ENCODE measurements around the gene MAP1LC3A. TPM values are rescaled to one million over a fixed set of nuclear protein-coding genes. Genes with fewer than 3 reads are reported as not detected.
A peak's percentile ranks its signal among the peaks of the same experiment; 100 is the strongest.
"Not testable (repeated sequence)": the region's sequence is repeated elsewhere in the genome, so short reads cannot be mapped to it uniquely, and the experiment has no call there.

MAP1LC3A gene
- total RNA-seq, 2 donors from 2014 or later = 44.8 to 46.2 TPM

DNA sequence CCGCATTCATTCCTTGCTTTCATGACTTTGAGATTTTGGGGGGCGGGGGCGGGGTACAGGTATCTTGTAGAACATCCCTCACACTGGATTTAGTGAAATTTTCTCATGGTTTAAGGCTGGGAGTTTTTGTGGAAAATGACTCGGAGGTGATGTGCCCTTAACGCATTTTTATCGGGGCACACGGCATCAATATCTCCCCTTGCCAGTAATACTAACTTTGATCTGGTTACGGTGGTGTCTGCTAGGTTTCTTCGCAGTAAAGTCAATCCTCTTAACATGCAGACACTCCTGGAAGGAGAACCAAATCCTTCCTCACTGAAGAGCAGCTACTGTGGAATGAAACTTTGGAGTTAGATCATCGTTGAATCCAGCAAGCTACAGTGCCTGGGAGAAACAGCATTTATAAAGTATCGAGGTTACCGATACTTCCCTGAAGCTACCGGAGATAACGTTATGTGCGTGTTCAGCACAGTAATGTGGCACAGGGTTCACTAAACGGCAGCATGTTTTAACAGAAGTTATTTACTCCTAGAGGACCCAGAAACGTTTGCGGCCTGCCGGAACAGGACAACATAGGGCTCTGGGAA is 43.5 kb upstream of the MAP1LC3A start:
- Histone ChIP-seq H3K27me3 (no peaks in the 10 kb centered on the region), H3K4me1 (peaks cover 3% of the 10 kb centered on the region), H3K36me3 (no peaks in the 10 kb centered on the region), H3K9me3 (no peaks in the 10 kb centered on the region), H3K4me3 (peak overlapping the region; percentile 61), H3K9ac (ENCODE audit: low read depth in 2 of 2, low read length in 2 of 2) (peak overlapping the region; percentile 57 to 89), H3K27ac (peak overlapping the region; percentile 93)
- TF ChIP-seq, protein P1, sequence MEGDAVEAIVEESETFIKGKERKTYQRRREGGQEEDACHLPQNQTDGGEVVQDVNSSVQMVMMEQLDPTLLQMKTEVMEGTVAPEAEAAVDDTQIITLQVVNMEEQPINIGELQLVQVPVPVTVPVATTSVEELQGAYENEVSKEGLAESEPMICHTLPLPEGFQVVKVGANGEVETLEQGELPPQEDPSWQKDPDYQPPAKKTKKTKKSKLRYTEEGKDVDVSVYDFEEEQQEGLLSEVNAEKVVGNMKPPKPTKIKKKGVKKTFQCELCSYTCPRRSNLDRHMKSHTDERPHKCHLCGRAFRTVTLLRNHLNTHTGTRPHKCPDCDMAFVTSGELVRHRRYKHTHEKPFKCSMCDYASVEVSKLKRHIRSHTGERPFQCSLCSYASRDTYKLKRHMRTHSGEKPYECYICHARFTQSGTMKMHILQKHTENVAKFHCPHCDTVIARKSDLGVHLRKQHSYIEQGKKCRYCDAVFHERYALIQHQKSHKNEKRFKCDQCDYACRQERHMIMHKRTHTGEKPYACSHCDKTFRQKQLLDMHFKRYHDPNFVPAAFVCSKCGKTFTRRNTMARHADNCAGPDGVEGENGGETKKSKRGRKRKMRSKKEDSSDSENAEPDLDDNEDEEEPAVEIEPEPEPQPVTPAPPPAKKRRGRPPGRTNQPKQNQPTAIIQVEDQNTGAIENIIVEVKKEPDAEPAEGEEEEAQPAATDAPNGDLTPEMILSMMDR (IDR thresholded peaks at IDR 0.05) = no peak
- intact Hi-C loops (cut with DNase I) = no loop called here
- no peak for DNase-seq

DNA sequence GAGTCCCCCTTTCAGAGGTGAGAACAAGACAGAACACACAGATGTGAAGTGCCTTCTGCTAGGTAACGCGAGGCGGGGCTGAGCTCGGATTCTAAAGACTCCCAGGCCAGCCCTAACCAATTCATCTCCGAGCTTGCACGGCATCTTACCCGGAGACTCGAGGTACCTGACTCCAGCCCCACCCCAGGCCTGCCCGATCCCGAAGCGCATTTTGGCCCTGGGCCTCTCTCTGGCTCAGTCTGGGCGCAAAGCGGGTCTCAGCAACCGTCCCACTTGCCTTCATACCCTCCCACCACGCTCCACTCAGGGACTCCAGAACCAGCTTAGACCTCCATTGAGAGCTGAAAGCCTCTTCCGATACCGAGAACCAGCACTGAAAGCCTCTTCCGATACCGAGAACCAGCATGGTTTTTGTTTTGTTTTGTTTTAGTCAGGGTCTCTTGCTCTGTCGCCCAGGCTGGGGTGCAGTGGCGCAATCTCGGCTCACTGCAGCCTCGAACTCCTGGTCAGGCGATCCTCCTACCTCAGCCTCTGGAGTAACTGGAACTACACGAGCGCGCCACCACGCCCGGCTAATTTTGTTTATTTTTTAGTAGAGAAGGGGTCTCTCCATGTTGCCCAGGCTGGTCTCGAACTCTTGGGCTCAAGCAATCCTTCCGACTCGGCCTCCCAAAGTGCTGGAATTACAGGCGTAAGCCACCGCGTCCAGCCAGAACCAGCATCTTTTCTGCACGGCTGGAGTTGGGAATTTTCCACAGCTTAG is 42.9 kb upstream of the MAP1LC3A start:
- peak; percentile 83 for DNase-seq
- intact Hi-C loops (cut with DNase I) = no loop called here
- TF ChIP-seq, protein P1 (IDR thresholded peaks at IDR 0.05) = no peak
- H3K36me3 ChIP-seq = no peaks in the 10 kb centered on the region
- H3K4me3 ChIP-seq = peak overlapping the region; percentile 61
- no peaks in the 10 kb centered on the region for H3K9me3 ChIP-seq
- peak overlapping the region; percentile 93 for H3K27ac ChIP-seq
- peaks cover 3% of the 10 kb centered on the region for H3K4me1 ChIP-seq
- H3K9ac ChIP-seq (ENCODE audit: low read depth in 2 of 2, low read length in 2 of 2) = peak overlapping the region; percentile 57 to 89
- no peaks in the 10 kb centered on the region for H3K27me3 ChIP-seq

DNA sequence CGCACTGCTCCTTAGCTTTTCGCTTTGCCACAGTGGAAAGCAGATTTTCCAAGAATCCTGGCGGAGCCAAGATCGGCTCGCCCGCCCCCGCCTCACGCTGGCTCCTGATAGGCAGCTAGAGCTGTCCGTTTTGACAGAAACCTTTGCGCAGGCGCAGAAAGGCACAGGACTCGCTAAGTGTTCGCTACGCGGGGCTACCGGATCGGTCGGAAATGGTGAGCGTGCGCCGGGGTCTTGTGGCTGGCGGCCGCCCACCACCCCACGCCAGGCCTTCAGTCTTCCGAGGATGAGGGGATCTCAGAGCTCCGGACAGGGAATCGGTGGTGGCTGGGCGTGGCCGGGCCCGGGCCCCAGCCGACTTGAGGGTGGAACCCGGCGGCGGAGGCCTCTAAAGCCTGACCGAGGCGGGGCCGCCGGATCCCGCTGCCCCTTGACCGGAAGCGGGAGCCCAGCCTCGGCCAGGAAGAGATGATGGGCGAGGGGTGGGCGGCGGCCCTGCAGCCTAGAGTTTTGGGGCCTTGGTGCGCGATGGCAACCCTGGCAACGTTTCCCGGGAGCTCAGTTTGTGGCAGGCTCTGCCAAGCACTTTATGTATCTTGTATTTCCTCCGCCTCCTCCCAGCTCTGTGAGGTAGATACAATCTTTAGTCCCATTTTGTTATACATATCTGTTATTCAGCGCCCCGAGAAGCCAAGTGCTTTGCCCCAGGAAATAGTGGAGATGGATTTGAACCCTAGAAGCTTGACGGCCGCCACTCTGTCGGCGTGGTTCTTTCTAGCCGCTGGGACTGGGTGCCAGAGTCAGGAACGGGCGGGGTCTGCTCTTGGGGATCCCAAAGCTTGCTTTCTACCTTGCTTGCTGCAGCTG is 42.0 kb upstream of the MAP1LC3A start, which contains the start of gene DYNLRB1:
TSS of gene DYNLRB1 (plus strand) at position 176 of the 867 bp plus-strand sequence. CDS start at position 213, 37 bp downstream.
- Histone ChIP-seq H3K9me3 (no peaks in the 10 kb centered on the region), H3K27me3 (no peaks in the 10 kb centered on the region), H3K4me3 (peak within 1 kb of the TSS; percentile 61), H3K9ac (ENCODE audit: low read depth in 2 of 2, low read length in 2 of 2) (peak within 1 kb of the TSS; percentile 87 to 89), H3K27ac (peak within 1 kb of the TSS; percentile 93), H3K4me1 (peaks cover 3% of the 10 kb centered on the region), H3K36me3 (no peaks in the 10 kb centered on the region)
- peak; percentile 98 for DNase-seq
- TF ChIP-seq, protein P1 (IDR thresholded peaks at IDR 0.05) = no peak
- intact Hi-C loops (cut with DNase I) = no loop called here

GRCh38 chr20:34517114-34517505 is 41.4 kb upstream of the MAP1LC3A start:
- H3K9me3 ChIP-seq = no peaks in the 10 kb centered on the region
- no peaks in the 10 kb centered on the region for H3K27me3 ChIP-seq
- H3K27ac ChIP-seq = peak overlapping the region; percentile 93
- peak overlapping the region; percentile 61 for H3K4me3 ChIP-seq
- TF ChIP-seq, protein P1 (IDR thresholded peaks at IDR 0.05) = no peak
- H3K36me3 ChIP-seq = no peaks in the 10 kb centered on the region
- peak overlapping the region; percentile 87 to 89 for H3K9ac ChIP-seq (ENCODE audit: low read depth in 2 of 2, low read length in 2 of 2)
- intact Hi-C loops (cut with DNase I) = no loop called here
- no peak for DNase-seq
- H3K4me1 ChIP-seq = peaks cover 3% of the 10 kb centered on the region

DNA sequence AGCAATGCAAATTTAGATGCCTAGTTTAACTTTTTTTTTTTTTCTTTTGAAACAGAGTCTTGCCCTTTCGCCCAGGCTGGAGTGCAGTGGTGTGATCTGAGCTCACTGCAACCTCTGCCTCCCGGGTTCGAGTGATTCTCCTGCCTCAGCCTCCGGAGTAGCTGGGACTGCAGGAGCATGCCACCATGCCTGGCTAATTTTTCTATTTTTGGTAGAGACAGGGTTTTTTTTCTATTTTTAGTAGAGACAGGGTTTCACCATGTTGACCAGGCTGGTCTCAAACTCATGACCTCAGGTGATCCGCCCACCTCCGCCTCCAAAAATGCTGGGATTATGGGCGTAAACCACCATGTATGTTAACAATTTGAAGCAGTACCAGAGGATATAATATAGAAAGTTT is 39.7 kb upstream of the MAP1LC3A start:
- H3K9ac ChIP-seq (ENCODE audit: low read depth in 2 of 2, low read length in 2 of 2); H3K27ac ChIP-seq; H3K27me3 ChIP-seq; H3K4me3 ChIP-seq; intact Hi-C loops (cut with DNase I); H3K4me1 ChIP-seq; H3K9me3 ChIP-seq; DNase-seq; H3K36me3 ChIP-seq: not testable (repeated sequence)

GRCh38 chr20:34519841-34520240 is 38.7 kb upstream of the MAP1LC3A start:
- intact Hi-C loops (cut with DNase I) = loop anchor here (10.0 kb wide), 1 partner anchor 205 kb away; no protein-coding TSS in a partner anchor
- not testable (repeated sequence) for H3K27ac ChIP-seq; DNase-seq; H3K4me3 ChIP-seq; H3K36me3 ChIP-seq; H3K9me3 ChIP-seq; H3K9ac ChIP-seq (ENCODE audit: low read depth in 2 of 2, low read length in 2 of 2); H3K4me1 ChIP-seq; H3K27me3 ChIP-seq

All from colonic mucosa (tissue), 4 donors.